ENCODE measurements around the gene STIM1. TPM values are rescaled to one million over a fixed set of nuclear protein-coding genes. Genes with fewer than 3 reads are reported as not detected.

STIM1 gene
- total RNA-seq, 3 donors from 2014 or later (not counting 1 experiment from before 2014, with no cell fraction given): 171 to 187 (median 175) TPM

DNA sequence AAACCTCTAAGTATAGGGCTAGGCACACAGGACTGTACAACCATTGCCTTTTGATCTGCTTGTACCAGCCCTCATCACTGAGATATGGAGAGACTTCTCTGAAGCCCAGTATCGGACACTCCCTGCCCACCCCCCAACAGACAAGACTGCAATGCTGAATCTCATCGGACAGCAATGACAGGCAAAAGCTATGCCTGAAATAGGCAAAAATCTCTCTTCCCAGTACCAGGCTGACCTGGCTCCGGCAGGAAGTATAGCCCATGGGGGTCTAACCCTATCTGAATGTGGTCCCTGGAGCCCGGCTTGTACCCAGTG, 21.2 kb upstream of the STIM1 start:
- H3K4me3 Mint-ChIP-seq: peak overlapping the region; percentile 81
- DNase-seq (no peak), ATAC-seq (no peak)
- 28% methylated on average over 4 of the region's 4 CpGs for WGBS (ENCODE audit: insufficient coverage)
- no peaks in the 10 kb centered on the region for H3K27me3 Mint-ChIP-seq (ENCODE audit: low read depth in 2 of 2)
- Histone ChIP-seq H3K4me3 (ENCODE audit: low read length) (no peak overlapping the region), H3K36me3 (ENCODE audit: control insufficient read depth, insufficient read depth, low read length) (peaks cover 17% of the 10 kb centered on the region), H3K27ac (ENCODE audit: low read length) (peak overlapping the region; percentile 84), H3K4me1 (ENCODE audit: control insufficient read depth, insufficient read depth, low read length) (peaks cover 91% of the 10 kb centered on the region), H3K27me3 (ENCODE audit: control insufficient read depth, insufficient read depth, low read length) (no peaks in the 10 kb centered on the region), H3K9me3 (ENCODE audit: control insufficient read depth, insufficient read depth, low read length) (no peaks in the 10 kb centered on the region)
- peaks cover 82 to 96% of the 10 kb centered on the region in 2 donors for H3K4me1 Mint-ChIP-seq
- TF ChIP-seq, protein P1, sequence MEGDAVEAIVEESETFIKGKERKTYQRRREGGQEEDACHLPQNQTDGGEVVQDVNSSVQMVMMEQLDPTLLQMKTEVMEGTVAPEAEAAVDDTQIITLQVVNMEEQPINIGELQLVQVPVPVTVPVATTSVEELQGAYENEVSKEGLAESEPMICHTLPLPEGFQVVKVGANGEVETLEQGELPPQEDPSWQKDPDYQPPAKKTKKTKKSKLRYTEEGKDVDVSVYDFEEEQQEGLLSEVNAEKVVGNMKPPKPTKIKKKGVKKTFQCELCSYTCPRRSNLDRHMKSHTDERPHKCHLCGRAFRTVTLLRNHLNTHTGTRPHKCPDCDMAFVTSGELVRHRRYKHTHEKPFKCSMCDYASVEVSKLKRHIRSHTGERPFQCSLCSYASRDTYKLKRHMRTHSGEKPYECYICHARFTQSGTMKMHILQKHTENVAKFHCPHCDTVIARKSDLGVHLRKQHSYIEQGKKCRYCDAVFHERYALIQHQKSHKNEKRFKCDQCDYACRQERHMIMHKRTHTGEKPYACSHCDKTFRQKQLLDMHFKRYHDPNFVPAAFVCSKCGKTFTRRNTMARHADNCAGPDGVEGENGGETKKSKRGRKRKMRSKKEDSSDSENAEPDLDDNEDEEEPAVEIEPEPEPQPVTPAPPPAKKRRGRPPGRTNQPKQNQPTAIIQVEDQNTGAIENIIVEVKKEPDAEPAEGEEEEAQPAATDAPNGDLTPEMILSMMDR (IDR thresholded peaks at IDR 0.05): no peak
- no peaks in the 10 kb centered on the region for H3K36me3 Mint-ChIP-seq
- H3K27ac Mint-ChIP-seq: peak overlapping the region; percentile 90 to 95
- intact Hi-C loops (cut with micrococcal nuclease): no loop called here
- no peaks in the 10 kb centered on the region for H3K9me3 Mint-ChIP-seq

DNA sequence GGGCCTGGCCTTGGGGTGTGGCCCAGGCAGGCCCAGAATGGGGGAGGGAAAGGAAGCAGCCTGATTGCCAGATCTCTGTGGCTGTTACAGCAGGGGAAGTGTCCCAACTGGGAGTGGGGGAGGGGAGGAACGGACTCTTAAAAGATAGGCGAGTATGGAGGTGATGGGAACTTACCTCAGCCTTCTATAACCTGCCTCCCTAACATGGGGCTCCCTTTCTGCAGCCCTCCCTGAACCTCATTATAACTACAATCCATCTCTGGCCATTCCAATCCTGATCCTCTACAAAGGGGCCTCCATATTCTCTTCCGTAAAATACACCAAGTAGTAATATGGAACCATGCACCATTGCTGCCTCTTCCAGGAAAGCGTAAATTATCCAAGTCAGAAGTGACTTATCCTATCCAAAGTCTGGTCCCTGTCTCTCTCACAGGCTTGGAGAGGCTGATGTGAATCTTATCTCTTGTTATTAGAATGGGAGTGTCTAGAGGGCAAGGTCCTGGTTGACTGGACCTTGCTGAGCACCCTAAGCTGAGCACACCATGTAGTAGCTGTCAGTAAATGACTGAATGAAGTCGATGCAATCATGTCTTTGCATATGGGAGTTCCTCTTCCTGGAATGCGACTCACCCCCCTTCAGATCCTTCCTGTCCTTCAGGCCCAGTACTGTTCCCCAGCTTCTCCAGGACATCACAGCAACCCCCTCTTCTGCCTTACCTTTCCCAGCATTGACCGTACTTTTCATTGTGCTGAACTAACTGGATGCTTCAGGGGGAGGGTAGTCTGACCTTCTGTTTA, 20.6 kb upstream of the STIM1 start:
- H3K4me3 ChIP-seq (ENCODE audit: low read length): no peak overlapping the region
- H3K27ac Mint-ChIP-seq: peak overlapping the region; percentile 90 to 95
- DNase-seq (peak in 1 of 2 donors; percentile 33), ATAC-seq (peak in 1 of 3 donors; percentile 37)
- H3K4me1 ChIP-seq (ENCODE audit: control insufficient read depth, insufficient read depth, low read length): peaks cover 97% of the 10 kb centered on the region
- TF ChIP-seq, protein P1 (IDR thresholded peaks at IDR 0.05): no peak
- H3K9me3 Mint-ChIP-seq: no peaks in the 10 kb centered on the region
- H3K36me3 Mint-ChIP-seq: no peaks in the 10 kb centered on the region
- H3K27ac ChIP-seq (ENCODE audit: low read length): peak overlapping the region; percentile 84
- H3K4me1 Mint-ChIP-seq: peaks cover 86 to 97% of the 10 kb centered on the region in 2 donors
- 54% methylated on average over 5 of the region's 7 CpGs for WGBS (ENCODE audit: insufficient coverage)
- peaks cover 13% of the 10 kb centered on the region for H3K36me3 ChIP-seq (ENCODE audit: control insufficient read depth, insufficient read depth, low read length)
- H3K9me3 ChIP-seq (ENCODE audit: control insufficient read depth, insufficient read depth, low read length): no peaks in the 10 kb centered on the region
- no peaks in the 10 kb centered on the region for H3K27me3 Mint-ChIP-seq (ENCODE audit: low read depth in 2 of 2)
- intact Hi-C loops (cut with micrococcal nuclease): loop anchor here (5.0 kb wide), 2 partner anchors 48 to 112 kb away; no protein-coding TSS in a partner anchor
- H3K4me3 Mint-ChIP-seq: peak overlapping the region; percentile 81
- H3K27me3 ChIP-seq (ENCODE audit: control insufficient read depth, insufficient read depth, low read length): no peaks in the 10 kb centered on the region

DNA sequence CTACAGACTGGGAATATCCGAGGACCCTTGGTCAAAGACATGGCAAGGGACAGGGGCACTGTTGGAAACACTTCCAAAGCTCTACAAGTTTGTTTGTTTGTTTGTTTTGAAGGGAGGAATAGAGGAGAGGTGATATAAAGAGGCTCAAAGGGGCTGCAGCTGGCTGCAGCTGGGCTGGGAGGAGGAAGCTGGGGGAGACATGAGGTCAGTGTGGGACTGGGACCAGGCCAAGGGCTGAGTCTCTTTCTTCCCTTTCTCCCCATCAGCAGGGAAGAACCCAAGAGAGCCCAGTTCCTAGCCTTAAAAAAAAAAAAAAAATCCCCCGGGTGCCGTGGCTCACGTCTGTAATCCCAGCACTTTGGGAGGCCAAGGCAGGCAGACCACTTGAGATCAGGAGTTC, 19.7 kb upstream of the STIM1 start:
- DNase-seq (no peak), ATAC-seq (no peak)
- Histone ChIP-seq H3K4me3 (ENCODE audit: low read length) (no peak overlapping the region), H3K36me3 (ENCODE audit: control insufficient read depth, insufficient read depth, low read length) (peaks cover 6% of the 10 kb centered on the region), H3K9me3 (ENCODE audit: control insufficient read depth, insufficient read depth, low read length) (no peaks in the 10 kb centered on the region), H3K27ac (ENCODE audit: low read length) (peak overlapping the region; percentile 84), H3K27me3 (ENCODE audit: control insufficient read depth, insufficient read depth, low read length) (no peaks in the 10 kb centered on the region), H3K4me1 (ENCODE audit: control insufficient read depth, insufficient read depth, low read length) (peaks cover 93% of the 10 kb centered on the region)
- intact Hi-C loops (cut with micrococcal nuclease): loop anchor here (5.0 kb wide), 2 partner anchors 48 to 112 kb away; no protein-coding TSS in a partner anchor
- TF ChIP-seq, protein P1 (IDR thresholded peaks at IDR 0.05): no peak
- no peaks in the 10 kb centered on the region for H3K27me3 Mint-ChIP-seq (ENCODE audit: low read depth in 2 of 2)
- H3K4me1 Mint-ChIP-seq: peaks cover 83 to 92% of the 10 kb centered on the region in 2 donors
- peak overlapping the region; percentile 81 for H3K4me3 Mint-ChIP-seq
- 65% methylated on average over 4 of the region's 4 CpGs for WGBS (ENCODE audit: insufficient coverage)
- no peaks in the 10 kb centered on the region for H3K36me3 Mint-ChIP-seq
- peak overlapping the region; percentile 90 to 95 for H3K27ac Mint-ChIP-seq
- no peaks in the 10 kb centered on the region for H3K9me3 Mint-ChIP-seq
